HL-60 (cell line): ENCODE data around the gene ELOB.

Experiments
- DNase-seq, 2 experiments: peaks; one replicate each; pipeline ENCODE4 v3.0.0-alpha.2; 2010 to 2020; ENCODE audit warnings: low read depth in 1 of 2, low spot score in 1 of 2
- H3K27ac ChIP-seq: fragments of 250-450 bp; sonication (Bioruptor Pico); replicated peaks from 2 replicates; pipeline ENCODE4 v1.5.1; 2020; ENCODE audit warnings: mild to moderate bottlenecking, moderate library complexity
- H3K27me3 ChIP-seq: fragments of 250-450 bp; sonication (Bioruptor Pico); 2 replicates; pipeline ENCODE4 v1.5.1; 2021; ENCODE audit warnings: mild to moderate bottlenecking, moderate library complexity; ENCODE audit not compliant: insufficient read depth, poor library complexity, severe bottlenecking
- H3K4me3 ChIP-seq: replicated peaks from 2 replicates; pipeline ENCODE4 v1.5.1; 2011; ENCODE audit warnings: mild to moderate bottlenecking, control low read depth, low read length; ENCODE audit not compliant: insufficient read depth
- CTCF ChIP-seq: IDR thresholded peaks from one replicate; pipeline ENCODE4 v1.5.1; 2011; ENCODE audit warnings: low read length, control low read depth, inconsistent platforms; ENCODE audit not compliant: insufficient read depth
- GABPA ChIP-seq: IDR thresholded peaks from 2 replicates; pipeline ENCODE4 v1.6.1; 2012; ENCODE audit warnings: low read depth
- POLR2AphosphoS5 ChIP-seq: IDR thresholded peaks from 2 replicates; pipeline ENCODE4 v1.6.1; 2012; ENCODE audit warnings: low read depth
- REST ChIP-seq: IDR thresholded peaks from 2 replicates; pipeline ENCODE4 v1.6.1; 2012; ENCODE audit warnings: low read depth; ENCODE audit not compliant: insufficient replicate concordance
- SPI1 ChIP-seq: IDR thresholded peaks from 2 replicates; pipeline ENCODE4 v1.6.1; 2012; ENCODE audit warnings: low read depth, mild to moderate bottlenecking, borderline replicate concordance

Gene ELOB

GRCh38 chr16:2769100-2769529 is 8.0 kb downstream of the ELOB start:
- DNase-seq, result peak in 1 of 2 experiments; percentile 31
- TF ChIP-seq GABPA (no peak), CTCF (no peak), REST (no peak), SPI1 (no peak), POLR2AphosphoS5 (peak; percentile 11; the same call in 1 of the 2 replicates)
- no peak overlapping the region for H3K4me3 ChIP-seq
- H3K27me3 ChIP-seq, result no peaks in the 10 kb centered on the region
- H3K27ac ChIP-seq, result no peak overlapping the region

GRCh38 chr16:2768403-2769089 is 8.5 kb downstream of the ELOB start:
- H3K4me3 ChIP-seq, result no peak overlapping the region
- no peaks in the 10 kb centered on the region for H3K27me3 ChIP-seq
- no peak overlapping the region for H3K27ac ChIP-seq
- TF ChIP-seq POLR2AphosphoS5, result no peak
- no peak for TF ChIP-seq CTCF
- no peak for TF ChIP-seq SPI1
- no peak for TF ChIP-seq REST
- no peak for TF ChIP-seq GABPA
- DNase-seq, result peak in 1 of 2 experiments; percentile 26

- DNase-seq, result peak in 1 of 2 experiments; percentile 6
- Histone ChIP-seq H3K27ac (no peak overlapping the region), H3K4me3 (no peak overlapping the region), H3K27me3 (no peaks in the 10 kb centered on the region)
- TF ChIP-seq CTCF (no peak), POLR2AphosphoS5 (no peak)
Measured at GRCh38 chr16:2767891-2768290, 9.2 kb downstream of the ELOB start.

GRCh38 chr16:2767140-2767731 is 9.8 kb downstream of the ELOB start:
- Histone ChIP-seq H3K27ac (no peak overlapping the region), H3K27me3 (no peaks in the 10 kb centered on the region), H3K4me3 (no peak overlapping the region)
- peak in 1 of 2 experiments; percentile 2 for DNase-seq
- TF ChIP-seq CTCF, result no peak
- TF ChIP-seq POLR2AphosphoS5, result peak; percentile 23; the same call in 1 of the 2 replicates
